ENCODE data around the gene WDR45. TPM values are rescaled to one million over a fixed set of nuclear protein-coding genes. Genes with fewer than 3 reads are reported as not detected.
A peak's percentile ranks its signal among the peaks of the same experiment; 100 is the strongest.

Gene WDR45
- total RNA-seq, 4 donors from 2014 or later: 84.4 to 102 (median 87.8) TPM

GRCh38 chrX:49073601-49074575 lies 5.8 kb downstream of the WDR45 start, which contains the start of gene PRAF2:
Gene PRAF2 (minus strand): TSS chrX:49074002. CDS start chrX:49073987, 15 bp downstream.
- no peak within 1 kb of the TSS for H3K4me3 ChIP-seq (ENCODE audit: low read depth, poor library complexity, severe bottlenecking)
- no peak for TF ChIP-seq CTCF (IDR thresholded peaks at IDR 0.05)
- no peak for TF ChIP-seq POLR2A (IDR thresholded peaks at IDR 0.05)
- 5 to 37% methylated on average over 34 to 60 of the region's 61 CpGs for WGBS, 2 donors
- DNase-seq (ENCODE audit: low spot score in 2 of 2): peak; percentile 92 to 97
- intact Hi-C loops (cut with DNase I; ENCODE audit: low total_unique reads): no loop called here

GRCh38 chrX:49072712-49073095 lies 7.0 kb downstream of the WDR45 start:
- DNase-seq (ENCODE audit: low spot score in 2 of 2): no peak
- intact Hi-C loops (cut with DNase I; ENCODE audit: low total_unique reads): no loop called here
- WGBS, 2 donors: 43 to 74% methylated on average over 9 to 10 of the region's 10 CpGs
- no peak overlapping the region for H3K4me3 ChIP-seq (ENCODE audit: low read depth, poor library complexity, severe bottlenecking)
- TF ChIP-seq POLR2A (IDR thresholded peaks at IDR 0.05): no peak
- TF ChIP-seq CTCF (IDR thresholded peaks at IDR 0.05): no peak

GRCh38 chrX:49071877-49072711 lies 7.6 kb downstream of the WDR45 start:
- no peak for TF ChIP-seq POLR2A (IDR thresholded peaks at IDR 0.05)
- no peak for TF ChIP-seq CTCF (IDR thresholded peaks at IDR 0.05)
- WGBS, 2 donors: 32 to 64% methylated on average over 24 to 63 of the region's 63 CpGs
- no peak for DNase-seq (ENCODE audit: low spot score in 2 of 2)
- H3K4me3 ChIP-seq (ENCODE audit: low read depth, poor library complexity, severe bottlenecking): no peak overlapping the region
- intact Hi-C loops (cut with DNase I; ENCODE audit: low total_unique reads): no loop called here

- no peak for DNase-seq (ENCODE audit: low spot score in 2 of 2)
- WGBS, 2 donors: 89 to 100% methylated on average over 3 to 4 of the region's 4 CpGs
- H3K4me3 ChIP-seq (ENCODE audit: low read depth, poor library complexity, severe bottlenecking): no peak overlapping the region
- intact Hi-C loops (cut with DNase I; ENCODE audit: low total_unique reads): no loop called here
- no peak for TF ChIP-seq POLR2A (IDR thresholded peaks at IDR 0.05)
- no peak for TF ChIP-seq CTCF (IDR thresholded peaks at IDR 0.05)
These were observed 8.7 kb downstream of the WDR45 start for GRCh38 chrX:49070988-49071387.

- intact Hi-C loops (cut with DNase I; ENCODE audit: low total_unique reads): no loop called here
These were observed 10.6 kb downstream of the WDR45 start for GRCh38 chrX:49069038-49069437.

More at GRCh38 chrX:49069038-49069437, 10.6 kb downstream of the WDR45 start:
- DNase-seq (ENCODE audit: low spot score in 2 of 2): no peak
- TF ChIP-seq POLR2A (IDR thresholded peaks at IDR 0.05) (no peak), CTCF (IDR thresholded peaks at IDR 0.05) (no peak)
- H3K4me3 ChIP-seq (ENCODE audit: low read depth, poor library complexity, severe bottlenecking): no peak overlapping the region
- WGBS, 2 donors: 89 to 92% methylated on average over 9 to 11 of the region's 11 CpGs

Data from lower leg skin (tissue), 4 donors.